ENCODE data around the gene FAM83F. TPM values are rescaled to one million over a fixed set of nuclear protein-coding genes. Genes with fewer than 3 reads are reported as not detected.

FAM83F gene
- total RNA-seq, 2 experiments from 2014 or later = 0.03 to 0.11 TPM

- H3K27me3 Mint-ChIP-seq (ENCODE audit: low read depth) = no peaks in the 10 kb centered on the region
- H3K9me3 Mint-ChIP-seq (ENCODE audit: insufficient read depth) = no peaks in the 10 kb centered on the region
- POLR2A ChIA-PET = interaction anchor here (0.6 to 3.5 kb wide), 5 partner anchors 8 to 222 kb away, joined by 3 to 57 read pairs (median 7); partner anchors contain the start of gene TNRC6B
- peaks cover 15% of the 10 kb centered on the region for H3K36me3 Mint-ChIP-seq (ENCODE audit: low read depth)
- CTCF ChIA-PET = interaction anchor here (0.6 to 4.0 kb wide), 7 partner anchors 9 to 293 kb away, joined by 3 to 20 read pairs (median 14); partner anchors contain the start of gene TNRC6B
- no peak for DNase-seq
- ATAC-seq = no peak
- H3K4me3 Mint-ChIP-seq = no peak overlapping the region
- H3K27ac Mint-ChIP-seq = peak overlapping the region; percentile 92
- peaks cover 83% of the 10 kb centered on the region for H3K4me1 Mint-ChIP-seq (ENCODE audit: low read depth)
Measured at GRCh38 chr22:40054486-40054885, 59.7 kb downstream of the FAM83F start.

- peak overlapping the region; percentile 55 for H3K4me3 Mint-ChIP-seq
- H3K36me3 Mint-ChIP-seq (ENCODE audit: low read depth) = peaks cover 14% of the 10 kb centered on the region
- H3K4me1 Mint-ChIP-seq (ENCODE audit: low read depth) = peaks cover 78% of the 10 kb centered on the region
- ChIA-PET POLR2A (interaction anchor here (0.5 to 3.5 kb wide), 11 partner anchors 8 to 291 kb away, joined by 3 to 57 read pairs (median 3); partner anchors contain the start of genes ADSL and TNRC6B), CTCF (interaction anchor here (1.0 to 4.0 kb wide), 7 partner anchors 10 to 293 kb away, joined by 3 to 20 read pairs (median 14); partner anchors contain the start of gene TNRC6B)
- DNase-seq = peak; percentile 46
- peak overlapping the region; percentile 92 for H3K27ac Mint-ChIP-seq
- peak; percentile 94 for ATAC-seq
- H3K9me3 Mint-ChIP-seq (ENCODE audit: insufficient read depth) = no peaks in the 10 kb centered on the region
- no peaks in the 10 kb centered on the region for H3K27me3 Mint-ChIP-seq (ENCODE audit: low read depth)
Measured at GRCh38 chr22:40055143-40055883, 60.6 kb downstream of the FAM83F start.

GRCh38 chr22:40056154-40056553 lies 61.4 kb downstream of the FAM83F start:
- CTCF ChIA-PET = interaction anchor here (0.8 to 4.0 kb wide), 9 partner anchors 10 to 540 kb away, joined by 3 to 20 read pairs (median 4); partner anchors contain the start of gene TNRC6B
- POLR2A ChIA-PET = interaction anchor here (0.5 to 3.5 kb wide), 8 partner anchors 10 to 291 kb away, joined by 3 to 57 read pairs (median 3); partner anchors contain the start of genes ADSL and TNRC6B
- ATAC-seq (no peak), DNase-seq (no peak)
- peaks cover 70% of the 10 kb centered on the region for H3K4me1 Mint-ChIP-seq (ENCODE audit: low read depth)
- no peaks in the 10 kb centered on the region for H3K9me3 Mint-ChIP-seq (ENCODE audit: insufficient read depth)
- H3K36me3 Mint-ChIP-seq (ENCODE audit: low read depth) = peaks cover 12% of the 10 kb centered on the region
- H3K27ac Mint-ChIP-seq = peak overlapping the region; percentile 92
- H3K4me3 Mint-ChIP-seq = peak overlapping the region; percentile 55
- no peaks in the 10 kb centered on the region for H3K27me3 Mint-ChIP-seq (ENCODE audit: low read depth)

- Mint-ChIP-seq H3K4me3 (no peak overlapping the region), H3K27me3 (ENCODE audit: low read depth) (no peaks in the 10 kb centered on the region), H3K9me3 (ENCODE audit: insufficient read depth) (no peaks in the 10 kb centered on the region), H3K4me1 (ENCODE audit: low read depth) (peaks cover 66% of the 10 kb centered on the region), H3K27ac (peak overlapping the region; percentile 92), H3K36me3 (ENCODE audit: low read depth) (peaks cover 10% of the 10 kb centered on the region)
- DNase-seq (no peak), ATAC-seq (no peak)
- ChIA-PET CTCF (interaction anchor here (0.8 to 4.0 kb wide), 7 partner anchors 10 to 541 kb away, joined by 3 to 20 read pairs (median 4); partner anchors contain the start of gene TNRC6B), POLR2A (interaction anchor here (1.1 to 3.5 kb wide), 3 partner anchors 12 to 220 kb away, joined by 3 to 57 read pairs (median 5); partner anchors contain the start of gene TNRC6B)
Measured at GRCh38 chr22:40056559-40056958, 61.8 kb downstream of the FAM83F start.

- Mint-ChIP-seq H3K36me3 (ENCODE audit: low read depth) (peaks cover 9% of the 10 kb centered on the region), H3K27me3 (ENCODE audit: low read depth) (no peaks in the 10 kb centered on the region), H3K27ac (peak overlapping the region; percentile 85), H3K4me3 (peak overlapping the region; percentile 39), H3K9me3 (ENCODE audit: insufficient read depth) (no peaks in the 10 kb centered on the region), H3K4me1 (ENCODE audit: low read depth) (peaks cover 59% of the 10 kb centered on the region)
- POLR2A ChIA-PET = interaction anchor here (1.3 to 1.8 kb wide), 2 partner anchors 13 to 120 kb away, joined by 4 read pairs; partner anchors contain the start of gene TNRC6B
- ATAC-seq (no peak), DNase-seq (no peak)
- CTCF ChIA-PET = interaction anchor here (0.6 to 2.1 kb wide), 6 partner anchors 9 to 290 kb away, joined by 3 to 12 read pairs (median 4); no protein-coding TSS in a partner anchor
Measured at GRCh38 chr22:40057652-40058051, 62.9 kb downstream of the FAM83F start.

DNA sequence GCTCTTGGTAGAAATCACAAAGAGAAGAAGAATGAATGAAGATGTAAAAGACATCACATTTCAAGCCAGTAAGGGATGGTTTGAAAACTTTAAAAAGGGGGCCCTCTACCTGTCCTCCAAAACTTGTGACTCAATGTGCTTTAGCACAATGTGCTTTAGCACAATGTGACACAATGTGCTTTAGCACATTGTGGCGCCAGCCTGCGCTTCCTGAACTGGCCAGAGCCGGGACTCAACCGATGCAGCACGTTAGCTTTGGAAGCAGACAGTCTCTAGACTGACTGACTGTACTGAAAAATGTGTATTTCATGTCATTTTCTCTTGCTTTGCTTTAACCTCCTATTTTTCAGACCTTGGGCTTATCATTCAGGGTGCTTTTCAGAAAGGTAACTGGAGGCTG lies 63.5 kb downstream of the FAM83F start:
- H3K27ac Mint-ChIP-seq = peak overlapping the region; percentile 85
- H3K36me3 Mint-ChIP-seq (ENCODE audit: low read depth) = peaks cover 7% of the 10 kb centered on the region
- H3K27me3 Mint-ChIP-seq (ENCODE audit: low read depth) = no peaks in the 10 kb centered on the region
- ATAC-seq (peak; percentile 16), DNase-seq (peak; percentile 60)
- H3K4me3 Mint-ChIP-seq = peak overlapping the region; percentile 39
- peaks cover 56% of the 10 kb centered on the region for H3K4me1 Mint-ChIP-seq (ENCODE audit: low read depth)
- no peaks in the 10 kb centered on the region for H3K9me3 Mint-ChIP-seq (ENCODE audit: insufficient read depth)
- ChIA-PET POLR2A (interaction anchor here (1.3 to 1.8 kb wide), 2 partner anchors 14 to 119 kb away, joined by 4 read pairs; partner anchors contain the start of gene TNRC6B), CTCF (interaction anchor here (0.6 to 2.1 kb wide), 6 partner anchors 9 to 290 kb away, joined by 3 to 12 read pairs (median 4); no protein-coding TSS in a partner anchor)

GRCh38 chr22:40065981-40066380 lies 71.2 kb downstream of the FAM83F start:
- Mint-ChIP-seq H3K27ac (no peak overlapping the region), H3K36me3 (ENCODE audit: low read depth) (peaks cover 2% of the 10 kb centered on the region), H3K9me3 (ENCODE audit: insufficient read depth) (no peaks in the 10 kb centered on the region), H3K4me1 (ENCODE audit: low read depth) (peaks cover 36% of the 10 kb centered on the region), H3K27me3 (ENCODE audit: low read depth) (no peaks in the 10 kb centered on the region), H3K4me3 (no peak overlapping the region)
- POLR2A ChIA-PET = interaction anchor here (0.6 to 1.0 kb wide), 2 partner anchors 111 to 281 kb away, joined by 3 read pairs; partner anchors contain the start of genes ADSL and TNRC6B
- no peak for DNase-seq
- ATAC-seq = no peak
- CTCF ChIA-PET = interaction anchor here (0.8 to 2.4 kb wide), 7 partner anchors 10 to 282 kb away, joined by 3 to 14 read pairs (median 5); no protein-coding TSS in a partner anchor

- DNase-seq = no peak
- no peak overlapping the region for H3K27ac Mint-ChIP-seq
Measured at GRCh38 chr22:40067639-40068038, 72.9 kb downstream of the FAM83F start.

DNA sequence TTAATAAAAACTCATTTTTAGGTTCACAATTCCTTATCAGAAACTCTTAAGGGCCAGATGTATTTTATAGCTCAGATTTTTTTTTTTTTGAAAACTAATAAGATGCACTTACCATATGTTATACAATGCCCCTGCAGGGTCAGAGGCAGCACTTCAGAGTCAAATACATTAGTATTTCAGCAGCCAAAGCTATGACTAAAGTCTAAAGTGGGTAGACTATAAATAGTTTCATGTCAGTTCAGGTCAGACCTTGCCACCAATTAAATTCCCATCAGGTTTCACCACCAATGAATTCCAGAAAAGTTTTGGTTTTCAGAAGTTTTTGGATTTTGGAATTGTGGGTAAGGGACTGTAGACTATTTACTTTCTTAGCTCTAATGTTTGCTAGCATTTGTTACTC lies 75.9 kb downstream of the FAM83F start:
- H3K27ac Mint-ChIP-seq = no peak overlapping the region
- no peaks in the 10 kb centered on the region for H3K36me3 Mint-ChIP-seq (ENCODE audit: low read depth)
- H3K27me3 Mint-ChIP-seq (ENCODE audit: low read depth) = no peaks in the 10 kb centered on the region
- CTCF ChIA-PET = interaction anchor here (1.1 to 1.8 kb wide), 3 partner anchors 18 to 277 kb away, joined by 4 to 5 read pairs (median 4); no protein-coding TSS in a partner anchor
- peaks cover 35% of the 10 kb centered on the region for H3K4me1 Mint-ChIP-seq (ENCODE audit: low read depth)
- no peaks in the 10 kb centered on the region for H3K9me3 Mint-ChIP-seq (ENCODE audit: insufficient read depth)
- no peak for ATAC-seq
- POLR2A ChIA-PET = interaction anchor here (0.6 to 2.2 kb wide), 2 partner anchors 27 to 671 kb away, joined by 3 to 5 read pairs; partner anchors contain the start of gene TAB1
- no peak overlapping the region for H3K4me3 Mint-ChIP-seq
- no peak for DNase-seq

More at GRCh38 chr22:40067639-40068038, 72.9 kb downstream of the FAM83F start:
- Mint-ChIP-seq H3K4me1 (ENCODE audit: low read depth) (peaks cover 39% of the 10 kb centered on the region), H3K36me3 (ENCODE audit: low read depth) (peaks cover 2% of the 10 kb centered on the region), H3K27me3 (ENCODE audit: low read depth) (no peaks in the 10 kb centered on the region), H3K4me3 (no peak overlapping the region), H3K9me3 (ENCODE audit: insufficient read depth) (no peaks in the 10 kb centered on the region)
- ChIA-PET POLR2A (interaction anchor here (1.1 kb wide), 1 partner anchor 23 kb away, joined by 3 read pairs; no protein-coding TSS in a partner anchor), CTCF (interaction anchor here (1.2 to 2.3 kb wide), 2 partner anchors 8 to 10 kb away, joined by 3 to 7 read pairs; no protein-coding TSS in a partner anchor)
- no peak for ATAC-seq

DNA sequence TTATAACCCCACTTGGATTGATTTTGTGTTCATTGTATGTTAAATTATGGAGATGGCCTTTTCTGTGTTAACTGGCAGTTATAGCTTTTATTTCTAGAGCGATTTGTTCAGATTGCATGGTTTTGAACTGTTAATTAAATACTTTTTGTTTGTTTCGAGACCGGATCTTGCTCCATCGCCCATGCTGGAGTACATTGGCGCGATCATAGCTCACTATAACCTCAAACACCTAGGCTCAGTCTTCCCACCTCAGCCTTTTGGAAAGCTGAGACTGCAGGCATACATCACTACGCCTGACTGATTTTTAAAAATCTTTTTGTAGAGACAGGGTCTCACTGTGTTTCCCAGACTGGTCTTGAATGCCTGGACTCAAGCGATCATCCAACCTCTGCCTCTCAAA lies 77.0 kb downstream of the FAM83F start:
- no peaks in the 10 kb centered on the region for H3K27me3 Mint-ChIP-seq (ENCODE audit: low read depth)
- no peaks in the 10 kb centered on the region for H3K36me3 Mint-ChIP-seq (ENCODE audit: low read depth)
- no peak overlapping the region for H3K27ac Mint-ChIP-seq
- DNase-seq (no peak), ATAC-seq (no peak)
- POLR2A ChIA-PET = interaction anchor here (0.7 to 1.2 kb wide), 2 partner anchors 16 to 24 kb away, joined by 3 read pairs; no protein-coding TSS in a partner anchor
- H3K4me1 Mint-ChIP-seq (ENCODE audit: low read depth) = peaks cover 39% of the 10 kb centered on the region
- H3K9me3 Mint-ChIP-seq (ENCODE audit: insufficient read depth) = no peaks in the 10 kb centered on the region
- H3K4me3 Mint-ChIP-seq = no peak overlapping the region
- CTCF ChIA-PET = interaction anchor here (1.3 to 1.8 kb wide), 2 partner anchors 17 to 131 kb away, joined by 4 read pairs; no protein-coding TSS in a partner anchor
